H1 (cell line): Measurements from ENCODE around the gene MAP3K3.

Source experiments
- ASH2L ChIP-seq: fragments of 200-600, 300-600 bp; sonication (generic); IDR thresholded peaks from one replicate; pipeline ENCODE4 v1.7.1; 2017; ENCODE audit warnings: low read length
- EGR1 ChIP-seq: IDR thresholded peaks from 2 replicates; pipeline ENCODE4 v1.6.1; 2011; ENCODE audit warnings: low read depth, low read length, borderline replicate concordance
- EZH2 ChIP-seq: fragments of 200-600 bp; sonication (generic); IDR thresholded peaks from 2 replicates; pipeline ENCODE4 v1.7.1; 2012; ENCODE audit warnings: low read depth, mild to moderate bottlenecking, moderate library complexity, low read length, inconsistent platforms; ENCODE audit not compliant: severe bottlenecking
- MAFK ChIP-seq: IDR thresholded peaks from 2 replicates; pipeline ENCODE4 v1.6.1; 2012; ENCODE audit warnings: low read depth, mild to moderate bottlenecking, improper control_type of control experiment, low read length
- POLR2A ChIP-seq, 2 experiments: IDR thresholded peaks; 1 replicate in 1 of 2; 2 replicates in 1 of 2; pipeline ENCODE4 v1.6.1; 2011; ENCODE audit warnings: low read depth in 2 of 2, low read length in 2 of 2, mild to moderate bottlenecking in 2 of 2; ENCODE audit errors: control extremely low read depth in 1 of 2
- POLR2AphosphoS5 ChIP-seq: IDR thresholded peaks from 2 replicates; pipeline ENCODE4 v1.6.1; 2011; ENCODE audit warnings: low read depth, low read length
- YY1 ChIP-seq: IDR thresholded peaks from 2 replicates; pipeline ENCODE4 v1.6.1; 2011; ENCODE audit warnings: low read depth, mild to moderate bottlenecking, low read length
- TF ChIP-seq, protein P1 (sequence below), 3 experiments: IDR thresholded peaks; 1 replicate in 2 of 3; 2 replicates in 1 of 3; pipeline versions ENCODE4 v1.5.1 to v1.6.1; 2011; ENCODE audit warnings: low read length in 3 of 3, mild to moderate bottlenecking in 3 of 3, inconsistent platforms in 2 of 3, low read depth in 1 of 3, moderate library complexity in 1 of 3; ENCODE audit not compliant: insufficient read depth in 1 of 3; ENCODE audit errors: control extremely low read depth in 1 of 3
- TF ChIP-seq, protein P2 (sequence below): IDR thresholded peaks from 2 replicates; pipeline ENCODE4 v1.6.1; 2012; ENCODE audit warnings: low read length, inconsistent platforms

DNA sequence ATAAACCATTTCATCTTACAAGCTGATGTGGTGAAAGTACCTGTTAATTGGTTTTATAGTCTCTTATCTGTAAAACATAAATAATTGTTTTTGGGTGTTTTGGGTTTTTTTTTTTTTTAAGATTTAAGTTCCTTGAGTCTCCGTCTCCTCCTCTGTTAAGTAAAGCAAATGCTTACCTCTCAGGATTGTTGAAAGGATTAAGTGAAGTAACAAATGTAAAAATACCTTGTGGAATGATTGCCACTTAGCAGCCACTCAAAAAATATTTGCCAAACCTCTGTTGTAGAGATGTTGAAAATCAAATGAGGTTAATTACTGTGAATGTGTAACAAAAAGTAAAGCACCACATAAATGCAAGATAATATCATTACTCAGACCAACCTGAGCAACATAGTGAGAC is 58.5 kb downstream of the MAP3K3 start:
- TF ChIP-seq, protein P1, sequence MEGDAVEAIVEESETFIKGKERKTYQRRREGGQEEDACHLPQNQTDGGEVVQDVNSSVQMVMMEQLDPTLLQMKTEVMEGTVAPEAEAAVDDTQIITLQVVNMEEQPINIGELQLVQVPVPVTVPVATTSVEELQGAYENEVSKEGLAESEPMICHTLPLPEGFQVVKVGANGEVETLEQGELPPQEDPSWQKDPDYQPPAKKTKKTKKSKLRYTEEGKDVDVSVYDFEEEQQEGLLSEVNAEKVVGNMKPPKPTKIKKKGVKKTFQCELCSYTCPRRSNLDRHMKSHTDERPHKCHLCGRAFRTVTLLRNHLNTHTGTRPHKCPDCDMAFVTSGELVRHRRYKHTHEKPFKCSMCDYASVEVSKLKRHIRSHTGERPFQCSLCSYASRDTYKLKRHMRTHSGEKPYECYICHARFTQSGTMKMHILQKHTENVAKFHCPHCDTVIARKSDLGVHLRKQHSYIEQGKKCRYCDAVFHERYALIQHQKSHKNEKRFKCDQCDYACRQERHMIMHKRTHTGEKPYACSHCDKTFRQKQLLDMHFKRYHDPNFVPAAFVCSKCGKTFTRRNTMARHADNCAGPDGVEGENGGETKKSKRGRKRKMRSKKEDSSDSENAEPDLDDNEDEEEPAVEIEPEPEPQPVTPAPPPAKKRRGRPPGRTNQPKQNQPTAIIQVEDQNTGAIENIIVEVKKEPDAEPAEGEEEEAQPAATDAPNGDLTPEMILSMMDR (IDR thresholded peaks at IDR 0.05; ENCODE audit: control extremely low read depth in 1 of 3, insufficient read depth in 1 of 3, low read depth in 1 of 3, low read length in 3 of 3), result no peak
- TF ChIP-seq EZH2 (no peak), EGR1 (no peak), POLR2A (IDR thresholded peaks at IDR 0.05; ENCODE audit: control extremely low read depth in 1 of 2, low read depth in 2 of 2, low read length in 2 of 2) (no peak), YY1 (no peak), MAFK (no peak), ASH2L (no peak), POLR2AphosphoS5 (no peak)
- TF ChIP-seq, protein P2, sequence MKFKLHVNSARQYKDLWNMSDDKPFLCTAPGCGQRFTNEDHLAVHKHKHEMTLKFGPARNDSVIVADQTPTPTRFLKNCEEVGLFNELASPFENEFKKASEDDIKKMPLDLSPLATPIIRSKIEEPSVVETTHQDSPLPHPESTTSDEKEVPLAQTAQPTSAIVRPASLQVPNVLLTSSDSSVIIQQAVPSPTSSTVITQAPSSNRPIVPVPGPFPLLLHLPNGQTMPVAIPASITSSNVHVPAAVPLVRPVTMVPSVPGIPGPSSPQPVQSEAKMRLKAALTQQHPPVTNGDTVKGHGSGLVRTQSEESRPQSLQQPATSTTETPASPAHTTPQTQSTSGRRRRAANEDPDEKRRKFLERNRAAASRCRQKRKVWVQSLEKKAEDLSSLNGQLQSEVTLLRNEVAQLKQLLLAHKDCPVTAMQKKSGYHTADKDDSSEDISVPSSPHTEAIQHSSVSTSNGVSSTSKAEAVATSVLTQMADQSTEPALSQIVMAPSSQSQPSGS, result no peak
